Uterus (tissue), 4 donors: Measurements from ENCODE around the gene CHRM4. TPM values are rescaled to one million over a fixed set of nuclear protein-coding genes. Genes with fewer than 3 reads are reported as not detected.
A peak's percentile ranks its signal among the peaks of the same experiment; 100 is the strongest.

Source experiments
- DNase-seq, 2 donors: peaks; one replicate each; pipeline ENCODE4 v3.0.0-alpha.2; 2019 to 2020
- H3K27ac ChIP-seq, 2 donors: fragments of 200-600 bp; sonication (generic); 1 replicate in 1 of 2; 2 replicates in 1 of 2; pipeline ENCODE4 v1.5.1; 2016 to 2018
- H3K27me3 ChIP-seq, 2 donors: fragments of 200-600 bp; sonication (generic); one replicate each; pipeline ENCODE4 v1.5.1; 2018 to 2019; ENCODE audit warnings: control low read depth in 1 of 2
- H3K36me3 ChIP-seq, 2 donors: fragments of 200-600 bp; sonication (generic); one replicate each; pipeline ENCODE4 v1.5.1; 2019; ENCODE audit warnings: control low read depth in 1 of 2
- H3K4me1 ChIP-seq, 2 donors: fragments of 200-600 bp; sonication (generic); one replicate each; pipeline ENCODE4 v1.5.1; 2018 to 2019; ENCODE audit warnings: control low read depth in 1 of 2
- H3K4me3 ChIP-seq, 2 donors: fragments of 200-600 bp; sonication (generic); 1 replicate in 1 of 2; 2 replicates in 1 of 2; pipeline ENCODE4 v1.5.1; 2018 to 2019; ENCODE audit warnings: mild to moderate bottlenecking in 1 of 2
- H3K9me3 ChIP-seq, 2 donors: fragments of 200-600 bp; sonication (generic); one replicate each; pipeline ENCODE4 v1.5.1; 2019; ENCODE audit warnings: control low read depth in 1 of 2
- POLR2A ChIP-seq, 2 donors: fragments of 450-650 bp; IDR thresholded peaks; one replicate each; pipeline ENCODE4 v1.6.1; 2016; ENCODE audit warnings: antibody characterized with exemption in 2 of 2, mild to moderate bottlenecking in 1 of 2, moderate library complexity in 1 of 2
- intact Hi-C: fragments of 100-400 bp; cut with DNase I; formaldehyde crosslinking; loops from one replicate; pipeline ENCODE4 v1.15.1; 2023; ENCODE audit warnings: low total_unique reads
- total RNA-seq, 4 donors: library from RNA; depleted of rRNA in 3 of 4; stranded (reverse); fragments of >200 nt in 3 of 4; gene quantifications; one replicate each; pipeline versions ENCODE4 v1.1.0 to v1.2.4, GENCODE V29; 2014 to 2023
- TF ChIP-seq, protein P1 (sequence below), 4 experiments: fragments of 200-600 bp in 2 of 4; fragments of 450-650 bp in 2 of 4; sonication (generic) in 2 of 4; IDR thresholded peaks; one replicate each; pipeline ENCODE4 v1.5.1; 2016 to 2019; ENCODE audit warnings: antibody characterized with exemption in 4 of 4, mild to moderate bottlenecking in 2 of 4, moderate library complexity in 1 of 4
- donor health status: DM: yes; HTN: yes; CAD: no.

The CHRM4 gene
- total RNA-seq, 4 donors from 2014 or later, result 0.14 to 0.67 TPM; not detected in 2

DNA sequence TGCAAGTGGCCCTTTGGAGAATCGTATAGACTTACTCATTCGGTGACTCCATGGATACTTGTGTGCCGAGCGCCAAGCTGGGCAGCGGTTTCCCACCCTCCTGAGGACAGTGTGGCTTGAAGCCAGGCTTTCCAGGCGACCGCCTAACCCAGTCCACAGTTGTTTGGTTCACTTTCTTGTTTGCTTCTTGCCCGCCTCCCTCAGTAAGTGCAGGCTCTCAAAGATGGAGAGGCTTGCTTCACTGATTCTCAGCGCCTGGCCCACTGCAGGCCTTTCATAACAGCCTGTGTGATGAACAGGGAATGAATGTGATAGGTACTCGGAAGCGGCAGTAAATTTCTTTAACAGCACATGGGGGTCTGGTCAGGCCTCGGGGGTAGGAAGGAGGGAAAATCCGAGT lies 21.3 kb downstream of the CHRM4 start:
- Histone ChIP-seq H3K27ac (no peak overlapping the region), H3K4me1 (no peaks in the 10 kb centered on the region), H3K4me3 (no peak overlapping the region), H3K36me3 (no peaks in the 10 kb centered on the region), H3K27me3 (no peaks in the 10 kb centered on the region), H3K9me3 (no peaks in the 10 kb centered on the region)
- no peak for DNase-seq
- TF ChIP-seq, protein P1, sequence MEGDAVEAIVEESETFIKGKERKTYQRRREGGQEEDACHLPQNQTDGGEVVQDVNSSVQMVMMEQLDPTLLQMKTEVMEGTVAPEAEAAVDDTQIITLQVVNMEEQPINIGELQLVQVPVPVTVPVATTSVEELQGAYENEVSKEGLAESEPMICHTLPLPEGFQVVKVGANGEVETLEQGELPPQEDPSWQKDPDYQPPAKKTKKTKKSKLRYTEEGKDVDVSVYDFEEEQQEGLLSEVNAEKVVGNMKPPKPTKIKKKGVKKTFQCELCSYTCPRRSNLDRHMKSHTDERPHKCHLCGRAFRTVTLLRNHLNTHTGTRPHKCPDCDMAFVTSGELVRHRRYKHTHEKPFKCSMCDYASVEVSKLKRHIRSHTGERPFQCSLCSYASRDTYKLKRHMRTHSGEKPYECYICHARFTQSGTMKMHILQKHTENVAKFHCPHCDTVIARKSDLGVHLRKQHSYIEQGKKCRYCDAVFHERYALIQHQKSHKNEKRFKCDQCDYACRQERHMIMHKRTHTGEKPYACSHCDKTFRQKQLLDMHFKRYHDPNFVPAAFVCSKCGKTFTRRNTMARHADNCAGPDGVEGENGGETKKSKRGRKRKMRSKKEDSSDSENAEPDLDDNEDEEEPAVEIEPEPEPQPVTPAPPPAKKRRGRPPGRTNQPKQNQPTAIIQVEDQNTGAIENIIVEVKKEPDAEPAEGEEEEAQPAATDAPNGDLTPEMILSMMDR (IDR thresholded peaks at IDR 0.05), result no peak
- TF ChIP-seq POLR2A (IDR thresholded peaks at IDR 0.05), result no peak
- intact Hi-C loops, result no loop called here

DNA sequence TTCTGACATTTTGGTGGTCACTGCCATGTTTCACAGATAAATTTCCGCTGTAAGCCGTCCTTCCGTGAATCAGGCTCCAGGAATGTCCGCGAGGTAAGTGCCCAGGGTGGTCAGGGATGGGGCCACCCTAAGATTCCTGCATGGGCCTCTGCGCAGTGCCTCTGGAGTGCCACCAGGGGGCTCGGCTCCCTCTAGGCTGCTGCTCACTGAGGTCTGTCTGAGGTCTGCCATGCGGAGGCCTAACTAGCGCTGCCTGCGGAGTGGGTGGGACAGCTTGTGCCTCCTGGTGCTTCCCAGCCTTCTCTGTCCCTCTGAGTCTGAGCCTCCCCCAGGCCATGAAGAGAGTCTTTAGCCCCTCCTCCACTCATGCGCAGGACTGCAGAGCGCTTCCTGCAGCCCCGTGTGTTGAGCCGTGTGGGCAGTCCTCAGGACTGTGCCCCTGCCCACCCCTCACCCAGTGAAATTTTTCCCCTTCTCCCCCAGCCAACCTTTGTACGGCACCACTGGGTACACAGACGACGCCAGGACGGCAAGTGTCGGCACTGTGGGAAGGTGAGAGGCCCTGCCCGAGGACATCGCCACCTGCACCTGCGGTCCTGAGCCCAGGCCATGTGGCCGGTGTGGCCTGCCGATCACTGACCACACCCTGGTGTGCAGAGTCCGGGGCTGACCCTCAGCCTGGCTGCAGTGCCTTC lies 22.0 kb downstream of the CHRM4 start:
- no peak overlapping the region for H3K4me3 ChIP-seq
- no peaks in the 10 kb centered on the region for H3K36me3 ChIP-seq
- peak; percentile 49 to 55 for DNase-seq
- H3K9me3 ChIP-seq, result no peaks in the 10 kb centered on the region
- TF ChIP-seq, protein P1 (IDR thresholded peaks at IDR 0.05), result peak; percentile 57 to 77 (median 65)
- TF ChIP-seq POLR2A (IDR thresholded peaks at IDR 0.05), result no peak
- no peak overlapping the region for H3K27ac ChIP-seq
- no peaks in the 10 kb centered on the region for H3K4me1 ChIP-seq
- no peaks in the 10 kb centered on the region for H3K27me3 ChIP-seq
- intact Hi-C loops, result no loop called here

DNA sequence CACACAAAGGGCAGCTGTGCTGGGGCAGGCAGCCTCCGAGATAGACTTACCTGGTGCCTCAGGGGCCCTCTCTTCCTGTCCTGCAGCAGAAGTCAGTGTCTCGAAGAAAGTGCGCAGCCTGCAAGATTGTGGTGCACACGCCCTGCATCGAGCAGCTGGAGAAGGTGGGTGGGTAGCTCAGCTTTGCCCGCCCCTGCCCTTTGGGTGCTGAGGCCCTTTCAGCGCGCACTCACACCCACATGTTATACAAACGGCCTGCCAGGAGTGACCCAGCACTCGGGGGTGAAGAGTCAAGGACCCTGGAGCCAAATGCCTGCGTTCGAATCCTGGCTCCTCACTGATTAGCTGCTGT lies 23.7 kb downstream of the CHRM4 start:
- Histone ChIP-seq H3K27ac (no peak overlapping the region), H3K27me3 (no peaks in the 10 kb centered on the region), H3K36me3 (no peaks in the 10 kb centered on the region), H3K4me3 (no peak overlapping the region), H3K9me3 (no peaks in the 10 kb centered on the region), H3K4me1 (no peaks in the 10 kb centered on the region)
- intact Hi-C loops, result no loop called here
- no peak for DNase-seq
- TF ChIP-seq, protein P1 (IDR thresholded peaks at IDR 0.05), result no peak
- TF ChIP-seq POLR2A (IDR thresholded peaks at IDR 0.05), result no peak

DNA sequence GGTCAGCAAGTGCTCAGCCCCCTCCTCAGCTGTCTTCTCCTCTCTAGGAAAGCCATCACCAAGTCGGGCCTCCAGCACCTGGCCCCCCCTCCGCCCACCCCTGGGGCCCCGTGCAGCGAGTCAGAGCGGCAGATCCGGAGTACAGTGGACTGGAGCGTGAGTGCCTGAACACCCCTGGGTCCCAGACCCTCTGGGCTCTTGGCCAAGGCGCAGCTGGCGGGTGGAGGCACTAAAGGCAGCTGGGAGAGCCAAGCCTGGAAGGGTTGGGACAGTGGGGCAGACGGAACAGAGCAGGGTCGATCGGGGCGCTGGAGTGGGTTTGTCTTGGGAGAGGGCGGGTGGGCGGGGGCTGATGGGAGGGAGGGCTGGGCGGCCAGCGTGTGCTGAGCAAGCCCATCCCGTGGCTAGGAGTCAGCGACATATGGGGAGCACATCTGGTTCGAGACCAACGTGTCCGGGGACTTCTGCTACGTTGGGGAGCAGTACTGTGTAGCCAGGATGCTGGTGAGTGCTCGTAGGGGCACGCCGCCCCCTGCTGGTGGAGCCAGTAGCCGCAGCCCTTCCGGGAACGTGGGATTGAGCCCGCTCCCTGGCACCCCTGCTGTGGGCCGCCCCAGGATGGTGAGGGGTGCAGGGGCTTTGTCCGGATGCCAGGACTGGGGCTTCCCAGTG lies 24.2 kb downstream of the CHRM4 start:
- DNase-seq, result peak; percentile 64 to 72
- Histone ChIP-seq H3K4me1 (no peaks in the 10 kb centered on the region), H3K4me3 (no peak overlapping the region), H3K9me3 (no peaks in the 10 kb centered on the region), H3K27ac (no peak overlapping the region), H3K36me3 (no peaks in the 10 kb centered on the region), H3K27me3 (no peaks in the 10 kb centered on the region)
- intact Hi-C loops, result no loop called here
- TF ChIP-seq, protein P1 (IDR thresholded peaks at IDR 0.05), result peak; percentile 85 to 87 (median 86)
- TF ChIP-seq POLR2A (IDR thresholded peaks at IDR 0.05), result no peak

DNA sequence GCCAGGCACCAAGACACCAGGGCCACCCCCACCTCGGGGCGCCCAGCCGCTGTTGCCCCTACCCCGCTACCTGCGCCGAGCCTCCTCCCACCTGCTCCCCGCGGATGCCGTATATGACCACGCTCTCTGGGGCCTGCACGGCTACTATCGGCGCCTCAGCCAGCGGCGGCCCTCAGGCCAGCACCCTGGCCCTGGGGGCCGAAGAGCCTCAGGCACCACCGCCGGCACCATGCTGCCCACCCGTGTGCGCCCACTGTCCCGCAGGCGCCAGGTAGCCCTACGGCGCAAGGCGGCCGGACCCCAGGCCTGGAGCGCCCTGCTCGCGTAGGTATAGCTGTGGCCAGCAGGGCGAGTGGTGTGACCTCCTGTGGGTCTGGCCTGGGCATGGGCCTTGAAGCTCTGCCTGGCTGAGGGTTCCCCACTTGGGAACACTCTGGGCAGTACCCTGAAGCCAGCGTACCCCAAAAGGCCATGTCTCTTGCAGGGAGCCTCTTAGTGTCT lies 24.9 kb downstream of the CHRM4 start:
- no peak overlapping the region for H3K4me3 ChIP-seq
- DNase-seq, result no peak
- intact Hi-C loops, result no loop called here
- H3K9me3 ChIP-seq, result no peaks in the 10 kb centered on the region
- TF ChIP-seq POLR2A (IDR thresholded peaks at IDR 0.05), result no peak
- H3K36me3 ChIP-seq, result no peaks in the 10 kb centered on the region
- H3K27ac ChIP-seq, result no peak overlapping the region
- H3K27me3 ChIP-seq, result no peaks in the 10 kb centered on the region
- H3K4me1 ChIP-seq, result no peaks in the 10 kb centered on the region
